ENCODE measurements around the gene POLR2J3. TPM values are rescaled to one million over a fixed set of nuclear protein-coding genes. Genes with fewer than 3 reads are reported as not detected.

The POLR2J3 gene
- total RNA-seq: 36.0 TPM

DNA sequence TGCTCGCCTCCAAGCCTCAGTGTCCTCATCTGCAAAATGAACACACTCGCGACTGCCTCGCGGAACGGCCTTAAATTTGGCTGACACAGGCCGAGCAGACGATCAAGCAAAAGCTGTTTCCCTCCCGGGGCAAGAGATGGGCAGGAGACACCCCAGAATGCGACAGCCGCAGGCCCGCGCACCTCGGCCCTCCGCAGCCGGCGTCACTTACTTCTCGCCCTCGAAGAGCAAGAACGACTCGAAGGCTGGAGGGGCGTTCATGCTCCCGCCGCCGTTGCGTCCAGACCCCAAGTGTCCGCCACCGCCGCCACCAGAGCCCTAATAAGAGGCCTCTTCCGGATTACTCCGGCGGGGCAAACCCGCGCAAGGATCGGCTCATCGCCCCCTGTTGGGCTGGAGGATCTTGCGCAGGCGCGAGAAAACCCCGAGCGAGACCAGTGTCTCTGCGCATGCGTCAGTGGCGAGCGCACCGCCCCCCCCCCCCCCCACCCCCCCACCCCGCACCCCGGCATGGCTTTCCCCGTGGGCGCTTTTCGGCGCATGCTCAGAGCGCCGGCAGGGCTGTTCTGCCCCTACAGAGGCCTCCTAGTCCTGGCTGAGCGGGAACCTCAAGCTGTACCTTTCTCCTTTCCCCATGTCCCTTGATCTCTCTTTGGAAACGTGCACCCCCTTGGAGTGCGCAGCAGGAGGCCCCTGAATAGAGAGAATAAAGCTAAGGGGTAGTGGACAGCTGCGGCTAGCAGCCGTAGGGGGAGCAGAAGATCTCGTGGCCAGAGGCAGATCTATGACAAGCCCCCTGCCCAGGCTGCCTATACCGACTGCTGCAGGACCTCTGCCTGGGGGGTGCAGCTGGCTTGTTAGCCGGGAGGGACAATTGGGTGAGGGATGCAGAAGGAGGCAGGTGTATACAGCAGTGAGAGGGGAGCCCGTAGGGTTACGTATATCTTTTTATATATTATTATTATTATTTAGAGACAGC lies at the start of gene POLR2J3:
Gene POLR2J3, minus strand, starts transcription at position 323 of the 979 bp plus-strand sequence. Its CDS starts 62 bp downstream, at position 261.

DNA sequence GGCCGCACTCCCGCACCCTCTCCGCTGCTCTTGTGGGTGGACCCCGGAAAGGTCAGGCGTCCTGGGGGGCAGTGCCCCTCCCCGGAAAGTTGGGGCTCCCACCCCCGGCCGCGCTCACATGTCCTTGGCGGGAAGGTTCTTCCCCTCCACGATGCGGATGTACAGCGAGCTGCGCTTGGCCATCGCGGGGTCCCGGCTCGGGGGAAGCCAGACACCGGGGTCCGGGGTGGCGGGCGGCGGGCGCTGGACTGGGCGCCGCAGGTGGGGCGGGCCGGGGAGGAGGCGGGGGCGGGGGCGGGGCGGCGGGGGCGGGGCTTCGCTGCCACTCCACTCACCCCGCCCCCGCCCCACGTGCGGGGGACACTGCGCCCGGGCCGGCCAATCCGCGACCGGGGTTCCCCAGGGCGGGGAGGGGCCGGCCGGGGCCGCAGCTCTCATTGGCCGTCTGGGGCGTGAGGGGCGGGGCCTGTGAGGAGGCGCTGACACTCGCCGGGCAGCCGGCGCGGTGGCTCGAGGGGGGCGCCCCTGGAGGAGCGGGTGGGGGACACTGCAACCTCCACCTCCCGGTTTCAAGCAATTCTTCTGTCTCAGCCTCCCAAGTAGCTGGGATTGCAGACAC lies 44.2 kb upstream of the POLR2J3 start, which contains the start of gene RASA4:
Gene RASA4, minus strand, starts transcription at position 250 of the 619 bp plus-strand sequence. Its CDS starts 67 bp downstream, at position 183.

DNA sequence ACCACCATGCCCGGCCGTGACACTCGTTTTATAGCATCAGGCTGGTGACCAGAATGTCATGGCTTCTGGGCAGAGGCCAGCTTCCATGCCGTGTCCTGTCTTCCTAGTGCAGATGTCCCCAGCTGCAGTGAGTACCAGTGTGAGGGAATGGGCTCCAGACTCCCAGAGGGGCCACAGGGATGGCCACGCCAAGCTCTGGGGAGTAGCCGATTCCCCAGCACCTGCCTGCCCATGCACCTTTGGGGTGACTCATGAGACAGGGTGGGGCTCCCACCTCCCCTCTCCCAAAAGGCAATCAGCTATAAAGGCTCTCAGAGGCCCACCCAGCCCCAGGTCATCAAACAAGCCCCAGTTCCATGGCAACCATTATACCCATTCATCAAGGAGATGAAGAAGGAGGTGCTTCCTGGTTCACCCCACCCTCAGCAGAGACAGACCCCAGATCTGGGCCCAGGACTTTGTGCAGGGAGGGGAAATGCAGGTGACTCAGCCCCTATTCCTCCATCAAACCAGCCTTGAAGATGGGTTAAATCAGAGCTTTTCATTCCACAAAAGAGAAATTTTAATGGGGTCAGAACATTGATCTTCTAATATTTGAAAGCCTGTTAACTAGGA lies 21.5 kb downstream of the POLR2J3 start, which contains the start of gene SPDYE2:
Gene SPDYE2, plus strand, starts transcription at position 419 of the 615 bp plus-strand sequence. CDS start 2,030 bp downstream, outside the sequence.

DNA sequence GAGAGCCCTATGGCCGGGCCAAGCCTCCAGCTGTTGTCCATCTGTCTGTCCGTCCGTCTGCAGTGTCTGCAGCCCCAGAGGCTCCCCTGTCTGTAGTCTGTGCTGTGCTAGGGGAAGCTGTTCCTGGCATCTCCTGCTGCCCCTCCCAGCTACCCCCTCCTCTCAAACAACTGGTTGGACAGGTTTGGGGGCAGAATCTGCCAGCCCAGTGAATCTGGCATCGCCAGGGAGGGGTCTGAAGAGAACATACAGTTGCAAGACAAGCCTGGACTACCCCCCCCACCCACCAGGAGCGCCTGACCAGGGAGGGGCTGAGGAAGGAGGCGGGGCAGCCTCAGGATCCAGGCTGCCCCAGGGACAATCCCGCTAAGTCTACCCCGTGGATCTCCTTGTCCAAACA lies 28.8 kb downstream of the POLR2J3 start, which contains the start of gene UPK3BL2:
Gene UPK3BL2, minus strand, starts transcription at position 101 of the 400 bp plus-strand sequence. Its CDS starts 60 bp downstream, at position 41.

DNA sequence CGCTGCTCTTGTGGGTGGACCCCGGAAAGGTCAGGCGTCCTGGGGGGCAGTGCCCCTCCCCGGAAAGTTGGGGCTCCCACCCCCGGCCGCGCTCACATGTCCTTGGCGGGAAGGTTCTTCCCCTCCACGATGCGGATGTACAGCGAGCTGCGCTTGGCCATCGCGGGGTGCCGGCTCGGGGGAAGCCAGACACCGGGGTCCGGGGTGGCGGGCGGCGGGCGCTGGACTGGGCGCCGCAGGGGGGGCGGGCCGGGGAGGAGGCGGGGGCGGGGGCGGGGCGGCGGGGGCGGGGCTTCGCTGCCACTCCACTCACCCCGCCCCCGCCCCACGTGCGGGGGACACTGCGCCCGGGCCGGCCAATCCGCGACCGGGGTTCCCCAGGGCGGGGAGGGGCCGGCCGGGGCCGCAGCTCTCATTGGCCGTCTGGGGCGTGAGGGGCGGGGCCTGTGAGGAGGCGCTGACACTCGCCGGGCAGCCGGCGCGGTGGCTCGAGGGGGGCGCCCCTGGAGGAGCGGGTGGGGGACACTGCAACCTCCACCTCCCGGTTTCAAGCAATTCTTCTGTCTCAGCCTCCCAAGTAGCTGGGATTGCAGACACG lies 54.7 kb downstream of the POLR2J3 start, which contains the start of gene RASA4B:
Gene RASA4B, minus strand, starts transcription at position 228 of the 598 bp plus-strand sequence. Its CDS starts 67 bp downstream, at position 161.

Other genes starting within 250 kb of the POLR2J3 start
- gene SPDYE6, start 216.1 kb downstream of the POLR2J3 start, total RNA-seq: not detected
- 51.7 TPM for gene PRKRIP1, start 176.2 kb downstream of the POLR2J3 start, total RNA-seq
- 41.8 TPM for gene ORAI2, start 139.0 kb downstream of the POLR2J3 start, total RNA-seq
- 29.9 TPM for gene ALKBH4, start 107.7 kb downstream of the POLR2J3 start, total RNA-seq
- 26.1 TPM for gene LRWD1, start 107.6 kb downstream of the POLR2J3 start, total RNA-seq
- gene POLR2J, start 93.7 kb downstream of the POLR2J3 start, total RNA-seq: 5.1 TPM
- gene RASA4B, start 54.8 kb downstream of the POLR2J3 start, total RNA-seq: 42.7 TPM
- 64.4 TPM for gene UPK3BL2, start 28.9 kb downstream of the POLR2J3 start, total RNA-seq
- 0.27 TPM for gene SPDYE2, start 21.4 kb downstream of the POLR2J3 start, total RNA-seq
- gene RASA4, start 44.2 kb upstream of the POLR2J3 start, total RNA-seq: 208 TPM
- 181 TPM for gene UPK3BL1, start 70.2 kb upstream of the POLR2J3 start, total RNA-seq
- gene SPDYE2B, start 77.7 kb upstream of the POLR2J3 start, total RNA-seq: not detected
- gene POLR2J2, start 99.1 kb upstream of the POLR2J3 start, total RNA-seq: 7.2 TPM
- gene FAM185A, start 176.4 kb upstream of the POLR2J3 start, total RNA-seq: 25.0 TPM